Neuronal stem cell (in vitro differentiated cells): ENCODE results near the gene NUMA1. TPM values are rescaled to one million over a fixed set of nuclear protein-coding genes. Genes with fewer than 3 reads are reported as not detected.

Experiments
- DNase-seq: peaks from one replicate; pipeline ENCODE4 v3.0.0-alpha.2; 2013; ENCODE audit warnings: low spot score
- H2AFZ ChIP-seq: one replicate; pipeline ENCODE4 v1.6.1; 2013; ENCODE audit warnings: mild to moderate bottlenecking, low read length, inconsistent platforms
- H2AK5ac ChIP-seq: 2 replicates; pipeline ENCODE4 v1.6.1; 2013; ENCODE audit warnings: low read depth, mild to moderate bottlenecking, inconsistent platforms, low read length, moderate library complexity, mixed read lengths
- H2BK120ac ChIP-seq: 2 replicates; pipeline ENCODE4 v1.6.1; 2013; ENCODE audit warnings: low read depth, mild to moderate bottlenecking, inconsistent platforms, low read length, moderate library complexity, mixed read lengths
- H2BK12ac ChIP-seq: one replicate; pipeline ENCODE4 v1.6.1; 2013; ENCODE audit warnings: low read length, inconsistent platforms
- H2BK15ac ChIP-seq: 2 replicates; pipeline ENCODE4 v1.6.1; 2013; ENCODE audit warnings: mild to moderate bottlenecking, low read length, inconsistent platforms, mixed read lengths
- H2BK5ac ChIP-seq: one replicate; pipeline ENCODE4 v1.6.1; 2013; ENCODE audit warnings: inconsistent platforms, mild to moderate bottlenecking, low read length, moderate library complexity
- H3K14ac ChIP-seq: one replicate; pipeline ENCODE4 v1.6.1; 2013; ENCODE audit warnings: low read length, inconsistent platforms
- H3K18ac ChIP-seq: 2 replicates; pipeline ENCODE4 v1.6.1; 2013; ENCODE audit warnings: low read length, inconsistent platforms
- H3K23ac ChIP-seq: 2 replicates; pipeline ENCODE4 v1.6.1; 2013; ENCODE audit warnings: low read depth, mild to moderate bottlenecking, mixed read lengths, low read length, inconsistent platforms; ENCODE audit not compliant: poor library complexity
- H3K27ac ChIP-seq: replicated peaks from 3 replicates; pipeline ENCODE4 v1.5.1; 2013; ENCODE audit warnings: low read length, inconsistent platforms
- H3K27me3 ChIP-seq, 3 experiments: 2 replicates each; pipeline ENCODE4 v1.6.1; 2013; ENCODE audit warnings: low read length in 3 of 3, mild to moderate bottlenecking in 2 of 3, inconsistent platforms in 1 of 3, low read depth in 1 of 3, mixed read lengths in 1 of 3, moderate library complexity in 1 of 3; ENCODE audit not compliant: control insufficient read depth in 3 of 3, insufficient read depth in 3 of 3
- H3K36me3 ChIP-seq, 2 donors: replicated peaks in 1 of 2; 2 replicates each; pipeline ENCODE4 v1.6.1; 2013; ENCODE audit warnings: low read length in 2 of 2; ENCODE audit not compliant: control insufficient read depth in 2 of 2, insufficient read depth in 2 of 2
- H3K4ac ChIP-seq: 2 replicates; pipeline ENCODE4 v1.6.1; 2013; ENCODE audit warnings: inconsistent platforms, mild to moderate bottlenecking, low read length, moderate library complexity
- H3K4me1 ChIP-seq, 2 donors: 1 replicate in 1 of 2; 2 replicates in 1 of 2; pipeline ENCODE4 v1.6.1; 2013; ENCODE audit warnings: low read length in 2 of 2, low read depth in 1 of 2; ENCODE audit not compliant: control insufficient read depth in 2 of 2, insufficient read depth in 1 of 2
- H3K4me2 ChIP-seq: one replicate; pipeline ENCODE4 v1.6.1; 2013; ENCODE audit warnings: mild to moderate bottlenecking, low read length, inconsistent platforms; ENCODE audit not compliant: insufficient read depth, poor library complexity, severe bottlenecking
- H3K4me3 ChIP-seq, 2 donors: 2 replicates each; pipeline ENCODE4 v1.5.1; 2013; ENCODE audit warnings: low read length in 2 of 2, mild to moderate bottlenecking in 2 of 2, inconsistent platforms in 1 of 2, moderate library complexity in 1 of 2
- H3K79me1 ChIP-seq: one replicate; pipeline ENCODE4 v1.6.1; 2013; ENCODE audit warnings: low read depth, mild to moderate bottlenecking, inconsistent platforms, low read length, moderate library complexity
- H3K9ac ChIP-seq: one replicate; pipeline ENCODE4 v1.6.1; 2013; ENCODE audit warnings: mild to moderate bottlenecking, low read depth, low read length, inconsistent platforms; ENCODE audit not compliant: poor library complexity
- H3K9me3 ChIP-seq, 2 donors: replicated peaks in 1 of 2; 2 replicates each; pipeline versions ENCODE3 to v1.6.1; 2013; ENCODE audit warnings: low read length in 2 of 2, mild to moderate bottlenecking in 2 of 2, inconsistent platforms in 1 of 2, low read depth in 1 of 2, mixed read lengths in 1 of 2, moderate library complexity in 1 of 2; ENCODE audit not compliant: control insufficient read depth in 2 of 2, insufficient read depth in 1 of 2
- H4K8ac ChIP-seq: one replicate; pipeline ENCODE4 v1.6.1; 2013; ENCODE audit warnings: low read depth, mild to moderate bottlenecking, inconsistent platforms, low read length, moderate library complexity
- H4K91ac ChIP-seq: one replicate; pipeline ENCODE4 v1.6.1; 2013; ENCODE audit warnings: low read length, low read depth, mild to moderate bottlenecking, inconsistent platforms; ENCODE audit not compliant: poor library complexity
- WGBS, 2 donors: extraction: QIAGEN DNeasy Blood & Tissue Kit; methylation state at CpG; one replicate each; pipeline ENCODE4 v1.1.7; 2013; ENCODE audit warnings: missing lambda C conversion rate in 2 of 2, mixed read lengths in 1 of 2; ENCODE audit not compliant: insufficient read length in 2 of 2, insufficient replicate concordance in 1 of 2; ENCODE audit errors: extremely low coverage in 2 of 2; 5-methylcytosine and 5-hydroxymethylcytosine counted together
- small RNA-seq: library from polyadenylated mRNA; stranded (forward); fragments of <200 nt; extraction: miRNeasy Mini kit (QIAGEN cat#:217004); gene quantifications from one replicate; pipeline ENCODE3, GENCODE V24; 2013; ENCODE audit not compliant: insufficient read depth

Gene NUMA1

GRCh38 chr11:71962428-71963038, 117.8 kb downstream of the NUMA1 start:
- WGBS, 2 donors, result no CpG with 5 or more reads among the region's 2 CpGs
- Histone ChIP-seq H3K4me2 (no peak overlapping the region), H2BK5ac (no peak overlapping the region), H2BK15ac (no peak overlapping the region), H3K9me3 (peaks cover 3 to 12% of the 10 kb centered on the region in 2 donors), H3K27me3 (no peaks in the 10 kb centered on the region), H2AK5ac (no peak overlapping the region), H3K18ac (no peak overlapping the region), H3K4me3 (no peak overlapping the region), H2BK120ac (no peak overlapping the region), H4K8ac (no peak overlapping the region), H3K4me1 (no peaks in the 10 kb centered on the region), H3K36me3 (peaks cover 4 to 66% of the 10 kb centered on the region in 2 donors), H3K4ac (no peak overlapping the region), H2AFZ (no peak overlapping the region), H3K27ac (no peak overlapping the region), H4K91ac (no peak overlapping the region), H3K23ac (no peak overlapping the region), H2BK12ac (no peak overlapping the region), H3K9ac (no peak overlapping the region), H3K14ac (no peak overlapping the region), H3K79me1 (no peaks in the 10 kb centered on the region)
- no peak for DNase-seq

- Histone ChIP-seq H4K91ac (no peak overlapping the region), H2AFZ (no peak overlapping the region), H2BK5ac (no peak overlapping the region), H2BK15ac (no peak overlapping the region), H3K36me3 (peaks cover 4 to 20% of the 10 kb centered on the region in 2 donors), H2BK12ac (no peak overlapping the region), H2AK5ac (no peak overlapping the region), H3K4me3 (no peak overlapping the region), H3K4ac (no peak overlapping the region), H3K14ac (no peak overlapping the region), H3K4me2 (no peak overlapping the region), H3K9ac (no peak overlapping the region), H3K4me1 (no peaks in the 10 kb centered on the region), H3K9me3 (peaks cover 3% of the 10 kb centered on the region in 2 donors), H3K79me1 (no peaks in the 10 kb centered on the region), H3K23ac (no peak overlapping the region), H3K18ac (no peak overlapping the region), H4K8ac (no peak overlapping the region), H3K27ac (no peak overlapping the region), H2BK120ac (no peak overlapping the region), H3K27me3 (no peaks in the 10 kb centered on the region)
- no peak for DNase-seq
- WGBS, 2 donors, result no CpG with 5 or more reads among the region's 3 CpGs
These were observed 124.4 kb downstream of the NUMA1 start for GRCh38 chr11:71955898-71956456.

Small RNAs within 50 kb of the gene (small RNA-seq; reads per million reads assigned to genes)
- gene MIR3165 (not detected), gene RNU6-72P (not detected)
